HEK293 (cell line): ENCODE data around the gene PRKG1.

Experiments used
- CTCF ChIA-PET: fragments of 350-600 bp; formaldehyde crosslinking; extraction: SDS; loops from one replicate; lab custom pipeline; 2021; ENCODE audit warnings: antibody characterized with exemption; lab: Yijun Ruan, JAX
- POLR2A ChIA-PET: fragments of 300-600 bp; formaldehyde crosslinking; extraction: SDS; loops from one replicate; lab custom pipeline; 2020; ENCODE audit warnings: antibody characterized with exemption, inconsistent platforms; lab: Yijun Ruan, JAX
- H3K27ac ChIP-seq: fragments of 200-500 bp; sonication (Bioruptor generic); 2 replicates; pipeline ENCODE4 v1.5.1; 2014; ENCODE audit warnings: low read depth, low read length, control low read depth, inconsistent platforms; ENCODE audit errors: extremely low read depth
- H3K36me3 ChIP-seq, 2 experiments: fragments of 200-500 bp in 1 of 2; sonication (Bioruptor generic) in 1 of 2; 1 replicate in 1 of 2; 2 replicates in 1 of 2; pipeline ENCODE4 v1.5.1; 2014 to 2017; ENCODE audit warnings: inconsistent platforms in 2 of 2, low read length in 2 of 2; ENCODE audit not compliant: control insufficient read depth in 2 of 2, insufficient read depth in 1 of 2
- H3K4me1 ChIP-seq: fragments of 200-500 bp; sonication (Bioruptor generic); 2 replicates; pipeline ENCODE4 v1.5.1; 2014; ENCODE audit warnings: mild to moderate bottlenecking, low read length, inconsistent platforms; ENCODE audit not compliant: control insufficient read depth, insufficient read depth
- H3K4me3 ChIP-seq: 2 replicates; pipeline ENCODE4 v1.5.1; 2011; ENCODE audit warnings: low read depth, mild to moderate bottlenecking, control low read depth, low read length, moderate library complexity
- H3K9me3 ChIP-seq: fragments of 200-500 bp; sonication (Bioruptor generic); 2 replicates; pipeline ENCODE4 v1.5.1; 2014; ENCODE audit warnings: low read depth, low read length, inconsistent platforms; ENCODE audit not compliant: control insufficient read depth, insufficient read depth
- GFI1B ChIP-seq: fragments of 450-650 bp; formaldehyde crosslinking; IDR thresholded peaks from 2 replicates; pipeline ENCODE4 v1.5.1; 2016; ENCODE audit warnings: missing biosample characterization, missing genetic modification characterization
- HOXA7 ChIP-seq: sonication (generic); formaldehyde crosslinking; IDR thresholded peaks from 2 replicates; pipeline ENCODE4 v1.8.1; 2022; ENCODE audit warnings: missing genetic modification reagents, borderline replicate concordance
- HOXC10 ChIP-seq: sonication (generic); formaldehyde crosslinking; IDR thresholded peaks from 2 replicates; pipeline ENCODE4 v1.8.1; 2023; ENCODE audit warnings: mild to moderate bottlenecking, missing genetic modification reagents
- PRDM4 ChIP-seq: fragments of 450-650 bp; formaldehyde crosslinking; IDR thresholded peaks from 2 replicates; pipeline ENCODE4 v1.5.1; 2017; ENCODE audit warnings: missing biosample characterization, missing genetic modification characterization
- REPIN1 ChIP-seq: fragments of 450-650 bp; formaldehyde crosslinking; IDR thresholded peaks from 2 replicates; pipeline ENCODE4 v1.5.1; 2017; ENCODE audit warnings: missing biosample characterization, missing genetic modification characterization, low read depth
- SCRT2 ChIP-seq: fragments of 450-650 bp; formaldehyde crosslinking; IDR thresholded peaks from 2 replicates; pipeline ENCODE4 v1.5.1; 2016; ENCODE audit warnings: missing biosample characterization, missing genetic modification characterization
- TSHZ1 ChIP-seq: fragments of 450-650 bp; formaldehyde crosslinking; IDR thresholded peaks from 2 replicates; pipeline ENCODE4 v1.5.1; 2016; ENCODE audit warnings: missing biosample characterization, missing genetic modification characterization, borderline replicate concordance
- WT1 ChIP-seq: fragments of 450-650 bp; formaldehyde crosslinking; IDR thresholded peaks from 2 replicates; pipeline ENCODE4 v1.5.1; 2016; ENCODE audit warnings: missing biosample characterization, missing genetic modification characterization
- ZNF202 ChIP-seq: fragments of 450-650 bp; formaldehyde crosslinking; IDR thresholded peaks from 2 replicates; pipeline ENCODE4 v1.5.1; 2016; ENCODE audit warnings: missing biosample characterization, missing genetic modification characterization, borderline replicate concordance
- ZNF211 ChIP-seq: fragments of 450-650 bp; formaldehyde crosslinking; IDR thresholded peaks from 2 replicates; pipeline ENCODE4 v1.5.1; 2016; ENCODE audit warnings: low read depth, missing biosample characterization, missing genetic modification characterization
- ZNF214 ChIP-seq: fragments of 450-650 bp; formaldehyde crosslinking; IDR thresholded peaks from 2 replicates; pipeline ENCODE4 v1.5.1; 2017; ENCODE audit warnings: missing biosample characterization, mild to moderate bottlenecking, missing genetic modification characterization, borderline replicate concordance
- ZNF221 ChIP-seq: fragments of 450-650 bp; formaldehyde crosslinking; IDR thresholded peaks from 2 replicates; pipeline ENCODE4 v1.5.1; 2017; ENCODE audit warnings: missing biosample characterization, missing genetic modification characterization, borderline replicate concordance
- ZNF311 ChIP-seq: fragments of 450-650 bp; formaldehyde crosslinking; IDR thresholded peaks from 2 replicates; pipeline ENCODE4 v1.5.1; 2017; ENCODE audit warnings: missing biosample characterization, missing genetic modification characterization, borderline replicate concordance
- ZNF362 ChIP-seq: fragments of 450-650 bp; formaldehyde crosslinking; IDR thresholded peaks from 2 replicates; pipeline ENCODE4 v1.5.1; 2016; ENCODE audit warnings: missing biosample characterization, missing genetic modification characterization
- ZNF571 ChIP-seq: fragments of 450-650 bp; formaldehyde crosslinking; IDR thresholded peaks from 2 replicates; pipeline ENCODE4 v1.5.0; 2017; ENCODE audit warnings: missing biosample characterization, missing genetic modification characterization
- ZNF621 ChIP-seq: fragments of 450-650 bp; formaldehyde crosslinking; IDR thresholded peaks from 2 replicates; pipeline ENCODE4 v1.5.1; 2017; ENCODE audit warnings: missing biosample characterization, missing genetic modification characterization
- ZNF626 ChIP-seq: fragments of 450-650 bp; sonication (Bioruptor Pico); formaldehyde crosslinking; IDR thresholded peaks from 2 replicates; pipeline ENCODE4 v1.5.1; 2018; ENCODE audit warnings: missing biosample characterization, missing genetic modification characterization, inconsistent platforms
- ZNF654 ChIP-seq: fragments of 450-650 bp; formaldehyde crosslinking; IDR thresholded peaks from 2 replicates; pipeline ENCODE4 v1.5.1; 2016; ENCODE audit warnings: low read depth, missing biosample characterization, missing genetic modification characterization
- ZNF776 ChIP-seq: fragments of 450-650 bp; formaldehyde crosslinking; IDR thresholded peaks from 2 replicates; pipeline ENCODE4 v1.5.0; 2017; ENCODE audit warnings: missing biosample characterization, missing genetic modification characterization, borderline replicate concordance
- ZSCAN4 ChIP-seq: fragments of 450-650 bp; formaldehyde crosslinking; IDR thresholded peaks from 2 replicates; pipeline ENCODE4 v1.5.1; 2017; ENCODE audit warnings: missing biosample characterization, missing genetic modification characterization
- ZXDB ChIP-seq: fragments of 450-650 bp; formaldehyde crosslinking; IDR thresholded peaks from 2 replicates; pipeline ENCODE4 v1.5.1; 2016; ENCODE audit warnings: missing biosample characterization, missing genetic modification characterization

Gene PRKG1

GRCh38 chr10:51498424-51498823, 424.1 kb downstream of the PRKG1 start (continued):
- TF ChIP-seq ZNF776 = no peak
- 0 out of 2 replicates have a peak, but pooled peaks have one; percentile 13 for TF ChIP-seq WT1
- TF ChIP-seq ZNF362 (tag by site-specific recombination) = no peak
- no peak for TF ChIP-seq SCRT2
- TF ChIP-seq ZXDB (tag by site-specific recombination) = no peak
- TF ChIP-seq ZNF311 (tag by site-specific recombination) = no peak
- no peak for TF ChIP-seq HOXC10
- no peak for TF ChIP-seq ZNF626 (tag by site-specific recombination)
- TF ChIP-seq, all 188 proteins: peak for 4

- H3K36me3 ChIP-seq = no peaks in the 10 kb centered on the region
- no peaks in the 10 kb centered on the region for H3K9me3 ChIP-seq
- no peak overlapping the region for H3K4me3 ChIP-seq
- H3K27ac ChIP-seq = no peak overlapping the region
- no peak for TF ChIP-seq PRDM4 (tag by site-specific recombination)
- no peak for TF ChIP-seq ZNF654 (tag by site-specific recombination)
- no peak for TF ChIP-seq ZSCAN4 (tag by site-specific recombination)
- TF ChIP-seq ZNF621 = no peak
- no peak for TF ChIP-seq REPIN1 (tag by site-specific recombination)
- TF ChIP-seq ZNF214 = no peak
- no peak for TF ChIP-seq SCRT2
- TF ChIP-seq GFI1B (tag by site-specific recombination) = no peak
- POLR2A ChIA-PET = no interaction called here
- H3K4me1 ChIP-seq = no peaks in the 10 kb centered on the region
- CTCF ChIA-PET = no interaction called here
Measured at GRCh38 chr10:51501396-51501795, 427.1 kb downstream of the PRKG1 start.

GRCh38 chr10:51502124-51502523, 427.8 kb downstream of the PRKG1 start:
- Histone ChIP-seq H3K4me3 (no peak overlapping the region), H3K36me3 (no peaks in the 10 kb centered on the region), H3K27ac (no peak overlapping the region), H3K4me1 (no peaks in the 10 kb centered on the region), H3K9me3 (no peaks in the 10 kb centered on the region)
- POLR2A ChIA-PET = no interaction called here
- CTCF ChIA-PET = interaction anchor here (0.6 kb wide), 2 partner anchors 125 to 575 kb away, joined by 3 to 5 read pairs; no protein-coding TSS in a partner anchor
- TF ChIP-seq HOXA7 (CRISPR knock-in tag) (no peak), ZNF211 (tag by site-specific recombination) (no peak), TSHZ1 (tag by site-specific recombination) (no peak), ZNF221 (tag by site-specific recombination) (no peak), GFI1B (tag by site-specific recombination) (no peak), ZNF202 (no peak), ZNF571 (no peak)
